GM21717 (cell line): ENCODE data around the gene TCF7L2.

Experiments used
- ATAC-seq: cut with Tn5 transposase; IDR thresholded peaks from one replicate; pipeline ENCODE4 v1.9.1; 2021; ENCODE audit warnings: mild to moderate bottlenecking, moderate library complexity; ENCODE audit not compliant: unreplicated experiment

Gene TCF7L2

DNA sequence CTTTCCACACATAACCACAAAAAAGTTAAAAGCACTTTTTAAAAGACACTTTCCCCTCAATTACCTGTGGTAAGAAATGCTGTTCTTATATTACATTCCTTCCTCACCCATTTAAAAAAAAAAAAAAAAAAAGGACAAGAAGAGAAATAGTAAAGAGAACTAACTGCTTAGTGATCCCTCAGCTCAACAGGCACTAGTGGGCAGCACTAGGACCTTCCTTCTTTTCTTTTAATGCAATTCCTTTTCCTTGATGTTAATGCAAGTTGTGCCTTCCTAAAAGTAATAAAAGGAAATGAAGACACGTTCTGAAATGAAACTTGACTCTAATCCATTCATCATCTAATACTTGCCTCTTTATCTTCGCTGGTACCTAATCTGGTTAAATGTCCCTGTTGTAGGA lies 189.7 kb downstream of the TCF7L2 start:
- ATAC-seq: no peak

DNA sequence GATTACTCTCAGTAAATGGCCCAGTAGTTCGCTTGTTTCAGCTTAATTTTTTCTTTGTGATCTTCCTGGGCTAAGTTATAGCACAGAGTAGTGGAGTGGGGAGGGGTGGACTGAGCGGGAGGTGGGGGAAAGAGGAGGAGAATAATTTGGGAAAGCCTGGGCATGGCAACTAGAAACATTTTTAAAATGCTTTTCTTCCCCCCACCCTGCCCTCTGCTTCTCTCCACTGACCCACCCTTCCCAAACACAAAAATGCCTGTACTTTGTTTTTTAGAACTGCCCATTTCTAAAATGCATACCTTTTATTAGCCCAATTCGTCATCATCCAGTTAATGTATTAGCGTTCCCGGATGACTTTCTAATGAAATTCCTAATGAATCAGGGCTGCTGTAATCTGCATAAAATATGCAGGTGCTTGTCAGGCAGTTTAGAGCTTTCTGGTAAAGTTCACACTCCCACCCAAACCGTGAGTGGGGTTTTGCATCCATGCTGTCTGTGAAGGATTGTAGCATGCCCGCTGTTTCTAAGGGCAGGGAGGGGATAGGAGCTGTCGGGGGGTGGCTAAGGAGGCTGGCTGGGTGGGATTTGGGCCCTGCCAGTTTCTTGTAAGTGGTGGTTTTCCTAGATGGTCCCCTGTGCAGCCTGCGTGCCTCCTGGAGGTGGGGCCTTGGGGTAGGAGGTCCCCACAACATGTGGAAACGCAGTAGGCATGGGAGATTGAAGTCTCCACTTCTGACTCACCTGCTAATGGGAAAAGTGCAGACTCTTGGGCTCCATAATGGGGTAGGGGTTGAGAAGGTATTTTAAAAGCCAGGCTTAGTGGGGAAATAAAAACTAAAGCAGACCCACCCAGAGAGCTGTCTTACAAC lies 190.3 kb downstream of the TCF7L2 start:
- ATAC-seq: no peak

DNA sequence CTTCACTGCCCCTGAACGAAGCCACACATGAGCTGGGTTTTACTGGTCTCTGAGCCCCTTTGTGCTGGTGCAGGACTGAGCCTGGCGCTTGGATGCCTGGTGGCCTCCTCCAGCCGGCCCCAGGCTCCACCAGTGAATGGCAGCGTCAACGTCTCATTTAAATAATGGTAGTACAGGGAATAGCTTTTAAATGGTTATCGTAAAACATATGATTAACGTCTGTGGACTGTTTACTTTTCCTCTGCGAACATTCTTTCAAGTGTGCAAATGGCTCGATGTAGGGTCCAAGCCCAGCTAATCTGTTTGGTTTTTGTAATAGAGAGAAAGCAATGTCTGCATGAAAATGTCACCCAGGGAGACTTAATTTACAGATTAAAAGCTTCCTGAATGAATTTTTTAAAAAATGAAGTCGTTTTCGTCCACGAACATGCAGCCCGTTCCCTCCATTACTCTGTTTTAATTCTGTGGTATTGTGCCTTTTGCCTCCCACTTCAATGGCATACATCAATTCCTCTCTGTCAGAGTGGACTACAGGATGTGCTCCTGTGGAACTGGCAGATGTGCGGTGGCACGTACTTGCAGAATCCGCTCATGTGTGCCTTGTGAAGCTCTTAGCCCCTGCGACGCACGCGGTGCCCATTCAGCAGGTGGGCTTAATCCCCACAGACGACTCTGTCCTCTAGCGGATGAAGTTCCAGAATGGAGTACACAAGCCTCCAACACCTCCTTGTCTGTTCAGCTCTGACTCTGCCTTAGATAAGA lies 192.7 kb downstream of the TCF7L2 start:
- ATAC-seq: no peak

GRCh38 chr10:113144576-113144975 lies 194.5 kb downstream of the TCF7L2 start:
- ATAC-seq: no peak

DNA sequence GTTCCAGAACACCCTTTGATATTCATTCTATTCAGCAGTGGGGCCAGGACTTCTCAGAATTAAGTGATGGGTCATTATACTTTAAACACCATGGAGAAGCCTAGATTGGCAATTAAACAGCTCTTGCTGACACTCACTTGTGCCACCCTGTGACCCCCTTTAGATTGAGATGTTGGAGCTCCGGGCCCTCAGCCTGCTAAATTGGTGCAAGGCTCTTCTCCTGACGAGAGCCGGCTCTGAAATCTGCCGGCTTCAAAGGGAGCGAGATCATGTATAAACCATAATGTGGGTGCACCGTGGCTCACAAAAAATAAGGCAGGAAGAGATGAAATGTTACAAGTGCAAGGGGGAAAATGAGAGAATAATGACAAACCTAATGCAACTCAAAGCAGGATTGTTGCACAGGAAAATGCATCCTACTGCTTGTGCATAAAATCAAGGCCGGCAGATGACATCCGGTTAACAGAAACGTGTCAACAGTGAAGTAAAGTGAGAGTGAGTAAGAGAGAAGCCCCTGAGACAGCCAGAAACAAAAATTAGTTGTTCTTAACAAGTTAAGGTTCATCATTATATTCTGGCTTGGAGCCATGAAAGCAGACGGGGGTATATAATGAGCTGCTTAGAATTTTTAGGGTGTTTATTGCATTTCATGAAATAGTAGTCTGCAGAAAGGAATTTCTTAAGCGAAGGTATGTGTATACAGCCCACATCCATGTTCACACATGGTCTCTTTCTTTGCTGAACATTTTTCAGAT lies 198.2 kb downstream of the TCF7L2 start:
- no peak for ATAC-seq

DNA sequence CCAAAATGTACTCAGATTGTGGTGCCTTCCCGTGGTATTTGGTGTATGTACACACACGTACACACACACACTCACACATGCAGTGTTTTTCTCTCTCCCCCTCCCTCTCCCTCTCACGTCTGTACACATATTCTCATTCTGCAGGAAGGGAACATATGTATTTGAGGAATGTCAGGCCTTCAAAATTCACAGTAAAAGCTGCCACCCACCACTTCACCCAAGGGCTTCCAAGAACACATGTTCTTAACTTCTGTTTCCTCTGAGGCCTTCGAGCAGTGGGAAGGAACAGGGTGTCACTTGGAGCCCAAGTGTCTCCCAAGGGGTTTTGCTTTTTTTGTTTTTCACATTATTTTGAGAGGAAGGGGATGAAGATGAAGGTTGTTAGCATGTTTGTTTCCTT lies 198.9 kb downstream of the TCF7L2 start:
- ATAC-seq: no peak

GRCh38 chr10:113149626-113150025 lies 199.6 kb downstream of the TCF7L2 start:
- no peak for ATAC-seq

DNA sequence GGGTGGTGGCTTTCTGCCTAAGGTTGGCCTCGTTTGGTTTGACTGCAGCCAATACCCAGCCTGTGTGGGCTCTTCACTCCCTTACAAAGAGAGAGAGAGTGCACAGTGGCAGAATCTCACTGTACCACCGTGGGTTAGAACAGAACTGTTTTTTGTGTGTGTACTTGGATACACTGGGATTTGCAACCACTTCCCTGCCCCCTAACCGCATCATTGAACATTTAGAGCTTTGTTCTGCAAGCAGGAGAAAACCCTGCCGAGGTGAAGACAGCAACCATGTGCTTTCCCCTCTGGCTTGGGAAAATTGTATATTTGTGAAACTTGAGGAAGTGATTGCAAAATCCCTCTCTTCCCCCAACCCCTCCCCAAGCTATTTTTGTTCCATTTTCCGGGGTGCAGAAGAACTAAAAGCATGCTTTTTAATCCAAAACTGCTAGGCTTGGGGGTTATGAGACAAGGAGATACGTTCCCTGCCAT lies 201.2 kb downstream of the TCF7L2 start:
- no peak for ATAC-seq

GRCh38 chr10:113153493-113154102 lies 203.6 kb downstream of the TCF7L2 start:
- ATAC-seq: no peak

DNA sequence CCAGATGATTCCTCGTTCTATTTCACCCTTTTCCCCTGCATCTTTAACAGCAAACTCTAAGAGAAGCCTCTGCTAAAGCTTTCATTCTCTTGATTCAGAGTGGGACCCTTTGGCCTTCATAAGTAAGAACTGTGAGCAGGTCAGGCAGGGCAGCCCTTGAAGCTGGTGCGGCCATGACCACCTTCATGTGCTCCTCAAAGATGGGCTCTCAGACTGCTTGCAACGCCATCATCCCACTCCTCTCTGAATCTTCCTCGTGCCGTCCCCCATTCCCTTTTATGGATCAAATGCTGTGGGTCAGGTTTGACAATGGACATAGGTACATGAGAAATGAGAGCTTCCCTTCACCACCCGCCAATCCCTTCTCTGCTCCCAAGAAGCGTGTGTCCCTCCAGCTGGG lies 207.4 kb downstream of the TCF7L2 start:
- no peak for ATAC-seq

GRCh38 chr10:113158183-113158582 lies 208.1 kb downstream of the TCF7L2 start:
- no peak for ATAC-seq

DNA sequence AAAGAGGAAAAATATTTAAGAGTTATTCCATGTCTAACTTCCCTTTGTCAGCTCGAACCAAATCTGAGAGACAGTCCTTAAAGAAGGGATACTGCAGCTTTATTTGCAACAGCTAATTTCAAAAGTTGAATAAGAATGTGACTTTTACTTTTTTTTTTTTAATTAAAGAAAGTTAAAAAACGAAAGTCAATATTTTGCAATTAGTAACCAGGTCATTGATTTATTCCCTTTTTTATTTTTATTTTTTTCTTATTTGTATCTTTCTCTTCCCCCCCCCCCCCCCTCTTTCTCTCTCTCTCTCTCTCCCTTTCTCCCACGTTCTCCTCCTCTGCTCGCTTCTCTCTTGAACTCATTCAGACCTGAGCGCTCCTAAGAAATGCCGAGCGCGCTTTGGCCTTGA lies 209.5 kb downstream of the TCF7L2 start:
- ATAC-seq: no peak

DNA sequence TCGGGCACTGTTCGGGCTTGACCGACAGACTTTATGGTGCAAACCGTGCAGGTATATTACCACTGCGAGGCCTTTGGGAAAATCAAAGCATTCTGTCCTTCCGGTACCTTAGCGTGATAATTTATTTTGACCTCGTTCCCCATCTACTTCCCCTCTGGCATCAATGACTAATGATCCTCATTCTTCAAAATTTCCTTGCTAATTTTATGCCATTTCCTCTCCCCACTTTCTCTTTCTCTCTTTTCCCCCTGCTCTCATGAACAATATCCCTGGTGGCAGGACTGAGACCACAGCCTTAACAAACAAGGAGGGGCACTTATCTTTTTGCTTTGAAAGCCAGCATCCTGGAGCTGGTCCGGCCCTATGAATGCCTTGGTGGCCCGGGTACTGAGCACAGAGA lies 210.6 kb downstream of the TCF7L2 start:
- ATAC-seq: no peak

- no peak for ATAC-seq
Observed at GRCh38 chr10:113161066-113161465, 211.0 kb downstream of the TCF7L2 start.

DNA sequence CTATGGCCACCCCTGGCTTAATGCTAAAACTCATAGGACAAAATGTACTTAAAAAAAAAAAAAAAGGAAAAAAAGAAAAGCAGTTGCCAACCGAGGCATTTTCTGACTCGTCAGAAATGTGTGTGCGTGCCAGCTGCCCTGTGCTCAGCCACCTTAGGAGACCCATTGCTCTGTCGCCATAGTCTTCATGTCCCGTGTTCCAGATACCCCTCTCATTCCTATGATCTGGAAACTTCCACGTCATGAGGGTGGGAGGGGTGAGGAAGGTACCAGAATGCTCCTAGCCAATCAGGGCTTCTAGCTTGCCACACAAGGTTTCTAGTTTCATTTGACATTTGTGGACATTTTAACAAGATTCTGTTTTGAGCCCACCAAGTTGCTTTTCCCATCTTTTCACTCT lies 212.9 kb downstream of the TCF7L2 start:
- no peak for ATAC-seq

- no peak for ATAC-seq
Observed at GRCh38 chr10:113165673-113166072, 215.6 kb downstream of the TCF7L2 start.

DNA sequence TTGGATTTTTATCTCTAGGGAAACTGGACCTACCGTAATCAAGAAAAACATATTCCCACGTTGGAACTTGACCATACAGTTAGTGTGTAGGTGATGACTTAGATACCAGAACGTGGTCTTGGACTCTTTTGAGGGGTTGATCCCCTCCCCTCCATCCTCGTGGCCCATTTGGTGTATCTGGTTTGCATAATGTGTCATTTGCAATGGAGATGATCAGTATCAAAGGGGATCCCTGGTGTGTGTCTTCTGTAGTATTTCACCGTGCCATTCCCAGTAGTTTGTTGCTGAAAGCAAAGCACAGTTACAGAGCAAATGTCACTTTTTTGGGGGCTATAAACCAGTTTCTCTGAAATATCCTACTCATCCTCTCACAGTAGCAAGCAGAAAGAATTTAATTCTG lies 217.7 kb downstream of the TCF7L2 start:
- ATAC-seq: no peak

- ATAC-seq: no peak
Observed at GRCh38 chr10:113168584-113168983, 218.5 kb downstream of the TCF7L2 start.

GRCh38 chr10:113169111-113169510 lies 219.1 kb downstream of the TCF7L2 start:
- ATAC-seq: no peak

GRCh38 chr10:113169853-113170460 lies 219.9 kb downstream of the TCF7L2 start:
- peak; percentile 89 for ATAC-seq
